GM19372 (cell line): ENCODE results near the gene C21orf91.
A peak's percentile ranks its signal among the peaks of the same experiment; 100 is the strongest.

Source experiments
- ATAC-seq: cut with Tn5 transposase; IDR thresholded peaks from one replicate; pipeline ENCODE4 v1.9.1; 2021; ENCODE audit warnings: mild to moderate bottlenecking, low read depth, moderate library complexity; ENCODE audit not compliant: unreplicated experiment

The C21orf91 gene

DNA sequence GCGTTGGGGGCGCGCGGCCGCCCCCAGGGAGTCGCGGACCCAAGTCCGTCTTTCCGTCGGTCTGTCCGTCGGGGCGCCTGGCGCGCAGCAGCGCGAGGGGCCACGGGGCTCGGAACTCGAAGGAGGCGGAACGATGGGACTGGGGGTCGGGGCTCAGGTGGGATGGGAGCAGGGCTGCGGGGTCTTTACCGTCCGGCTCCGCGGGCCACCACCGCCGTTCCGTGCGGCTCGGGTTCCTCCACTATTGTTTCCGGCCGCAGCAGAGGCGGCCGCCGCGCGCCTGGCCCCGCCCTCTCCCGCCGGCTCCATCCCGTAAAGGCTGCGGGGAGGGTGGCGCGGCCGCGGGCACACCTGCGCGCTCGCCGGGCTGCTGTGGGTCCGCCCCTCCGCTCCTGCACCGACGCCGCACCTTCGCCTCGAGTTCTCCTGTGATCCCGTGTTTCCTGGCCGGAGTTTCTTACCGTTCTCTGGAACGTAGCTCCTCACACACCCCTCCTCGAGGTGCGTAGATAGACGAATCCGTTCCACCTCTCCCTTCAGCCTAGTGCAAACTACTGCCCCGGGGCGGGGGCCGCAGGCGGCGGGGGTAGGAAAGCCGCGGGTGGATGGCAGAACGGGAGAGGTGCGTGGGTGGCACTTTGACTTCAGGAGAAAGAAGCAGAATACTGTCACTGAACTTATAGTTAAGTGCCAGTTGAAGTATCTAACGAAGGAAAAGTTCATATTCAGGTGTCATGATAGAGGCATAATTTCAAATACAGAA lies at the start of gene C21orf91:
Gene C21orf91, minus strand, starts transcription at position 243 of the 763 bp plus-strand sequence. CDS start 1,038 bp downstream, outside the sequence.
- peak; percentile 78 for ATAC-seq

DNA sequence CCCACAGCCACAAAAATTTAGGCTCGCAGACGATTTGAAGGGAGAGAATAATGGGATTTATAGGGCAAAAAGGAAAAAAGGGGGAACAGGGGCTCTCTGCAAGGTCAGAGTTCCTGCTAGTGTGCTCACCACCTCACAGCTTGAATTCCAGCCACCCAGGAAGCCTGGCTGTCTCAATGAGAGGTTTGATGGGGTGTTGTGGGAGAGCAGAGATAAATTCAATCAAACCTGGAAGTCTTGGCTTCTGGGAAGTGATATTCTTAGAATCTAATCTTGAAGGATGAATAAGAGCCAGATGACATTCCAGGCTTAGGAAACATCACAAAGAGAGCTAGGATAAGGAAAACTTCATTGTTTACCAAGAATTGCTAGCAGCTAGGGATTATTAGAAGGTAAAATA lies 47.4 kb upstream of the C21orf91 start:
- ATAC-seq = no peak

DNA sequence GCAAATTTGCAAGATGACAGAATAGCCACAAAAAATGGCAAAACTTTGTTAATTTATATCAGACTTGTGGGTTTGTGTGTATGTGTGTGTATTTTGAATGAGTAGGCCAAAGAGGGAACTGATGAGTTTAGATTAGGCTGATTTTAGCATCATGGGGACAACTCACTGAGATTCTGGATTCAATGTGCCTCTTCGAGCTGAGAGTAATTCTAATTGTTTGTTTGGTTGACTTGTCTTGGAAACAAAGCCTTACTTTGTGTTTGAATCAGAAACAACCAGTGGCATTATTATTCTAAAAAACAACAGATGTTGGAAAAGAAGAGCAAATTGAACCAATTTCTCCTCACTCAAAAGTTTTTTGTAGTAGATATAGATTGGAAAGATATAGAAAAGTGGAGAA lies 40.5 kb upstream of the C21orf91 start:
- ATAC-seq = no peak

DNA sequence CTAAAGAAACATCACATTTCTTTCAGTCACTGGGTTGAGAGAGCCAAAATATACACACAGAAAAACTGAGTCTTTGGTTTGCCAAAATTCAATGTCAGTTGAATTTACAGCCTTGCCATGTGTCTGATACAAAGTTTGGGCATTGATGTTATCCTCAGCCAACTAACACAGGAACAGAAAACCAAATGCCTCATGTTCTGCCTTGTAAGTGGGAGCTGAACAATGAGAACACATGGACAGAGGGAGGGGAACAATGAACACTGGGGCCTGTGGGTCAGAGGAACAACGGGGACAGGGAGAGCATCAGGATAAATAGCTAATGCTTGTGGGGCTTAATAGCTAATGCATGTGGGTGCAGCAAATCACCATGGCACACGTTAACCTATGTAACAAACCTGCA lies 39.6 kb upstream of the C21orf91 start:
- ATAC-seq = no peak

DNA sequence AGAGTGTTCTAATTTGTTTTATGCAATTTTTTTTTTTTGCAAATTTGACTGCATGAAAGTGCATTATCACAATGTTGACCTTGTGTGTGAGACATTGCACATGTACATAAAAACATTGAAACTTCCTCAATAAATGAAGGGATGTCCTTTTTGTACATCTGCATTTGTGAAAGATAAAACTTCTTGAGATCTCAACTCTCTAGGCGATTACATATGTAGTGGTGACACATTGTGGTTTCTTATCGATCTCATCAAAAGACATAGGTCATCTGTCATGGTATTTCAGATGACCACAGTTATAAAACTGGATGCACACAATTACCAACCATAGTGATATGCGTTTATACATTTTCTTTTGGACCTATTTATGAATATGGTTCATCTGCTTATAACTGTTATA lies 35.6 kb upstream of the C21orf91 start:
- no peak for ATAC-seq

DNA sequence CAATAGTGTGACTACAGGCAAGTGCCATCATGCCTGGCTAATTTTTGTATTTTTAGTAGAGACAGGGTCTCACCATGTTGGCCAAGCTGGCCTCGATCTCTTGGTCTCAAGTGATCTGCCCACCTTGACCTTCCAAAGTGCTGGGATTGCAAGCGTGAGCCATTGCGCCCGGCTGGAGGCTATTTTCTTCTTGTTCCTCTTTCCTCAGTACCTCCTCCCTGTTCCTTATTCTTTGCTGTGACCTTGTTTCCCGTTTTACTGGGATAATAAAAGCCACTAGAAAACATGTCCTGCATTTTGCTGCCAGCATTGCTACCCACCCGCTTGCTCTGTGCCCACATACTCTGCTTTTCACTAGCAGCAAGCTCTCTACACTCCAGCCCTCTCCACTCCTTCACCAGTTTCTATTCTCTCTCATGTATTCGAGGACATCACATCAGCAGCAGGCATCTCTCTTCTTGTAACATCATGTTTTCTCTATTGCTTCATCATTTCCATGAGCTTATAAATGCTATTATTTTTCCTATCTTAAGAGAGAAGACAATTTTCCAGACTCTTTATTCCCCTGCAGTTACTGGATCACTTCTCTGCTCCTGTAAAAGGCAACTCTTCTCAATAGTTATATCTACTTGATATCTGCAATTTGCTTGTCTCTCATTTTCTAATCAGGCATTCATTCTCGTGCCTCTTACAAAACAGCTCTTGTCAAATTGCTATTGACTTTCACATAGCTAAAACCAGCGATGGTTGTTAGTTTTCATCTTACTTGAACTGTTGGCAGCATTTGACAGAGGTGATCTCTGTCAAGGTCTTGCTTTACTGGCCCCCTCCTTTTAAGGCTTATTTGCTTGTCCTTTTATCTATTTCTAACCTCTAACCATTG lies 34.5 kb upstream of the C21orf91 start:
- ATAC-seq = no peak

DNA sequence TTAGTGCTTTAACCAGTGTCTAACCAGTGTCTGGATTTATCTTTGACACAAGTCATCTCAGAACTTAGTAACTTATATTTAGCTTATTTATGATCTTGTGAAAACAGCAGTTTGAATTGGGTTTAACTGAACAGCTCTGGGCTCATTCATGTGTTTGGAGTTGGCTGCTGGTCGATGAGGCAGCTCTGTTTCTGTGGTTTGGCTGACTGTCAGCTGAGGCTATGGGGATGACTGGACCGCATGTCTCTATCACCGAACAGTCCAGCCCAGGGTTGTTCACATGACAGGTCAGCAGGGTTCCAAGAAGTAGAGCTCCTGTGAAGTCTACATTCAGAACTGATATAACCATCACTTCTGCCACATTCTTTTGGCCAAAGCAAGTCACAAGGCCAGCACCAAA lies 29.1 kb upstream of the C21orf91 start:
- peak; percentile 96 for ATAC-seq

DNA sequence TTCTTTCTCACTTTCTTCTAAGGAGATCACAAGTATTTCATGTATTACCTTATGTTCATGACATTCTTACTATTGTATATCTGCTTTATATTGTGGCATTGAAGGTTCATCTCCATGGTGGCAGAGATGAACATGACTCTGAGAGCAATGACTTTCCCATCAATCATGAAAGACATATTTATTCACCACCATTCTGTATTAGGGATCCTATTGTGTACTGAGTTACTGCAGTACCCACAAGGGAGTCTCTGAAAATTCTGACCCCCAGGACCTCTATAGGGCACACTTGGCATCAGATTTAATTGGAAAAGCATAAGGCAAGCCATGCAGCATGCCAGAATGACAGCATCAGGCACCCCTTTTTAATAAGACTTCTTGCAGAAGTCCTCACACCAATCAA lies 21.9 kb upstream of the C21orf91 start:
- no peak for ATAC-seq

DNA sequence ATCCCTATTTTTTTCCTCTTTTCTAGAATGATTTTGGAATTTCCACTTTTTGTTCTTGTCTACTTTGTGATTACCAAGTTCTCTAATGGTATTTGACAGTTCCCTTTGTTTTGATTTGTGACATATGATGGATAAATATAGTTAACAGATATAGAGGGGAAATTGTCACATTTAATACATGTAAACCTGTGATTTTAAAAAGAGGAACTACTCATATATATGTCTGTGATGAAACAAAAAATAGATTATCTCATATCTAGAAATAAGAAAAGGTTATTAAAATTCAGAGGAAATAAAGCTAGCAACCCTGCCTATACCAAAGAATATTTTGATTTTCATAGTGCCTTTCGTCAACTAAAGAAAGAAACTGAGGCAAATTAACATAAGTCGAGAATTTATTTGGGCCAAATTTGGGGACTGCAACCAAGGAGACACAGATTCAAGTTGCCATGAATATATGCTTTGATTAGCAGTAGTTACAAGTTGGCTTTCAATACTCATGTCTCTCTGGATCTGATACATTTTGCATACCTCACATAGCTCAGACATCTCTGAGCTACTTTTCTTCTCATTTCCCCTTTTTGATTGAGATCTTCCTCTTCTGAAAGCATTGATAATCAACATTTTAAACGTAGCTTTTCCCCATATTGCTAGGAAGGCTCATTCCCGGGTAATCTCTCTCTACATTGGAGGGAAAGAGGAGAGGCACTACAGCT lies 15.6 kb upstream of the C21orf91 start:
- ATAC-seq = peak; percentile 95

DNA sequence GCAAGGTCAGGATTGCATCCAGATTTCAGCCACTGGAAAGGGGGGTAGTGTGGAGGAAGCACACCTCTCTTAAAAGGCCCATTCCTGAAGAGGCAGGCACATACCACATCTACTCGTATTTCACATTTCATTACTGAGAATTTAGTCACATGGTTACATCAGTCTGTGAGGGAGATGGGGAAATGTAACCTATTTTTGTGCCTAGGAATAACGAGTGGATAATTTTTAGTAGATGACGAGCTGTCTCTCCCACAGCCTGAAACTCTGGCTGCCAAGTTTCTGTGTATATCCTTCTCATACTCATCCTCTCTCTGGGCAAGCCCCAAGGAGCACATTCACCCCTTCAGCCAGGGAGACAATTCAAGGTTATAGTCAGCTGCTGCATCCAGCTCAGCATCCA lies 10.3 kb upstream of the C21orf91 start:
- ATAC-seq = no peak

DNA sequence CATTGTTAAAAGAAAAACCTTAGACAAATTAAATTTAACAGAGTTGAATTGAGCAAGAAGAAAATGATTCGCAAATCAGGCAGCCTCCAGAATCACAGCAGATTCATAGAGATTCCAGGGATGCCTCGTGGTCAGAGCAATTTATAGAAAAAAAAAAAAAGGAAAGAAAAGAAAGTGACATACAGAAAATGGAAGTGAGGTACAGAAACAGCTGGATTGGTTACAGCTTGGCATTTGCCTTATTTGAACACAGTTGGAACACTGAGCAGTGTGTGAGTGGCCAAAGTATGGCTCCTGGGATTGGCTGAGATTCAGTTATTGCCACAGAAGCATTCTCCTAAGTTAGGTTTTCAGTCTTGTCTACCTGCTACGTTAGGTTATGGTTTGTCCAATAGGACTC lies 9.1 kb upstream of the C21orf91 start:
- no peak for ATAC-seq

DNA sequence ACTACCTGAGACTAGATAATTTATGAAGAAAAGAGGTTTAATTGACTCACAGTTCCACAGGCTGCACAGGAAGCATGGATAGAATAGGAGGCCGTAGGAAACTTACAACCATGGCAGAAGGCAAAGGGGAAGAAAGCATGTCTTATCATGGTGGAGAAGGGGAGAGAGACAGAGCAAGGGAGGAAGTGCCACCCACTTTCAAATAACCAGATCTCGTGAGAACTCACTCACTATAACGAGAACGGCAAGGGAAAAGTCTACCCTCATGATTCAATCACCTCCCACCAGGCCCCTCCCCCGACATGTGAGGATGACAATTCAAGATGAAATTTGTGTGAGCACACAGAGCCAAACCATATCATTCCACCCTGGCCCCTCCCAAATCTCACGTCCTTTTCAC lies 4.7 kb upstream of the C21orf91 start:
- no peak for ATAC-seq

DNA sequence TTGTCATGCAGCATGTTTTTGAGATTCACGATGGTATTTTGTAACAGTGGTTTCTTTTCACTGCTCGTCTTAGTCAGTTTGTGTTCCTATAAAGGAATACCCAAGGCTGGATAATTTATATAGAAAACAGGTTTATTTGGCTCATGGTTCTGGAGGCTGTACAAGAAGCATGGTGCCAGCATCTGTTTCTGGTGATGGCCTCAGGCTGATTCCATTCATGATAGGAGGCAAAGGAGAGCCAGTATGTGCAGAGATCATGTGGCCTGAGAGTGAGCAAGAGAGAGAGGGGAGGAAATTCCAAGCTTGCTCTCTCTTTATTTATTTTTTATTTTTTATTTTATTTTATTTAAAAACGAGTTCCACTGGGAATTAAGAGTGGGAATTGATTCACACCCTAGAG lies 2.0 kb upstream of the C21orf91 start:
- ATAC-seq = no peak

DNA sequence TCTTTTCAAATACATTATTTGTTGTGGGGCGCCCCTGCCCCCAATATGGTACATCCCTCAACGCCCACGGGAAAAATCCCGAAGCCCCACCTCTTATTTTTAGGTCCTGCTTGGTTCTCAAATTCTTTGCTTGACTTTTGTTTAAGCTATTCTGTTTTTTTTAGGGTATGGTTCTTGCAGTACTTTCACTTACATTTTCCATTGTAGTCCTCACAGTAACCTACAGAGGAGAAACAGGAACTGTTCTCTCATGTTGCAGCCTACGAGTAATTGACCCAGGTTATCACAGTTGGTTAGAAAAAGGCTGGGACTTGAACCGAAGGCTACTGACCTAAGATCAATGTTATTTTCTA lies 697 bp upstream of the C21orf91 start:
- peak; percentile 62 for ATAC-seq

DNA sequence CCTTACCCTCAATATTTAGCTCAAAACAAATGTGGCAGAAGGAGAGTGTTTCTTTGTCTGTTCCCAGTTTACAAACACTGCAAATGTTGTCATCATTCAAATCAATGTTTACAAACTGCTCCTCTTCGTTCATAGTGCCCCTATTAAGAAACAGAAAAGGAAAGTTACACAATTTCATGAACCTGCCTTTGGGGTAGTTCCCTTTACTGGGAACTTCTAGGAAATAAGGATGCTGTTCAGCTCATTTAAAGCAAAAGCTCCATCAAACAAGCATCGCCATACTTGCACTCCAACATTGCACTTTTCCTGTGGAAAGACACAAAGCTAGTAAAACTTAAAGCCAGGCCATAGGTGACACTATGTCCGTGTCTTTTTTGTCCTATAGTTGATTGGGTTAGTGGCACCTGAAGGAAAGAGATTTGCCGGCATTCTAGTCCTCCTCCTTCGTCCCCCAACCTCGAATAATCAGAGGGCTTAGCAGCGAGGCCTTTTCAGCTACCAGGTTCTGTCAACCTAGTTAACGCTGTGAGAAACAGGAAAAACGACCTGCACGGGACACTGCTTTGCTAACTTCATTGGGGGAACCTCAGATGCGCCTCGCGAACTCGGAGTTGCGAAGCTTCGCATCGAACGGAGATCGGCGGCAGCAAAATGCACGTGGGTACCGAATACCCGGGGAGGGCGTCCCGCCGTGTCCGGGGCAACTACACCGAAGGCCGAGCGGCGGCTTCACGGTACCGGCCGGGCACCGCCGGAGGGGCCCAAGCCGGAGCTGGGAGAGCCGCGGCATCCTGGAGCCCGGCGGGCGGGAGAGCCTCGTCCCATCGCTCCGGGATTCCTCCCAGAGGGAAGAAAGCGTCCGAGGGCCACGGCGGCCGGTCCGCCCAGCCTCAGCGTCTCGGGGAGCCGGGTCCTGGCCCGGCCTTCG lies 706 bp downstream of the C21orf91 start:
- ATAC-seq = peak; percentile 17

DNA sequence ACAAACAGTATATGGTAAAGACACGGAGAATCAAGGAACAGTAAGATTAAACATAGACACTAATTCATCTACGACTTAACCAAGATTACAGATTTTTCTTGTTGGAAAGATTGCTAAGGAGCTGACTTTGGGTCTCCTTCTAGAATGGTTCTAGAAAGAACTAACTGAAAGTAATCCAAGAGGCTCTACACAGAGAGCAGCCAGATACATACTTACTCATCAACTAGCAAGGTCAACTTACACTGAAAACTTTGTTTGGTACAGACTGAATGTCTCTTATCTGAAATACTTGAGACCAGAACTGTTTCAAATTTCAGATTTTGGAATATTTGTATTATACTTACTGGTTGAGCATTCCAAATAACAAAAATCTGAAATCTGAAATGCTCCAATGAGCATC lies 5.8 kb downstream of the C21orf91 start:
- no peak for ATAC-seq

DNA sequence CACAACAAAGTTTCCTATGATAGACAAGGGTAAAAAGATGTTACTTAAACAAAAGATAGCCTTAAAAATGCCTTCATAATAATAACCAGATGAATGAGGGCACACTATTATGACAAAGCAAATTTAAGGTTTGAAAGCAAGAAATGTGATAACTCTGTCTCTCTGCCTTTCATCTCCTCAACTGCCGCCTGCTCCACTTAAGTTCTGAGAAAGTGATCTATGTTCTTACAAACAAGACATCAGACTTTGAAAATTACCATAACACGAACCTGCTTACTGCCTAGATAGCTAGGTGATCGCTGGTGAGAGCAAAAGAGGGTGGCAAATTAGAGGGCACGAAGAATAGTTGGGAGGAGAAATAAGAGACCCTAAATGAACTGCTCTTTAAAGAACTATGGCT lies 13.2 kb downstream of the C21orf91 start:
- no peak for ATAC-seq

DNA sequence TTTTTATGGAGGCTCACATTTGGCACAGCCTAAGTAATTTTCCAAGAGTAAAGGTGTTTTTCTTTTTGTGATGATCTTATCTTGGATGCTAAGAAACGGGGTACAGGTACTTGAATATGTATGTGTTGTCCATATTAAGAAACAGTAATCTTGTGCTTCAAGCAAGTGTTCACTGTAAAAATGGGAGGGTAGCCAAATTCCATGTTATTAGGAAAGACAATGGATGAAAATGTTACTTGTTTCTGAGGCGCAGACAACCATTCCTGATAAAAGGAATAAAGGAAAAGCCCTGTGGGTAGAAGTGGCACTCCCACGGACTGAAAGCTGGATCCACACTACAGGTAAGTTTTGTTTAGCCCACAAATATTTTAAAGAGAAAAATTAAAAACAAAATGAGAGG lies 15.6 kb downstream of the C21orf91 start:
- no peak for ATAC-seq

DNA sequence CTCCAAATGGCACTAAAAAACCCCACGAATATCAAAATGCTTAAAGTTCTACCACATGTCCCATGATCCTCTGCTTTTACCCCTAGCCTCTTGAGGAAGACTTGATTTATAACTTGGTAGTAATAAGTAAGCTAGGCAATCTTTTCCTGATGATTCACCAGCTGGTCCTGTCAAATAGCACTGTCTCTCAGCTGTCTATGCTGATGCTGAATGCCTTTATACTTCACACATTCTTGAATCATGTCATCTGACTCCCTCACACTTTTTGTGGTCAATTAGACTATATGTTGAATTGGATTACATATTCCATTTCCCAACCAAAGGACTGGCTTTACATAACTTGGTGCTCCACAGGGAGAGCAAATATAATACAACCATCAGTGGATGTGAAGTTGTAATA lies 16.6 kb downstream of the C21orf91 start:
- ATAC-seq = no peak
